ENCODE measurements around the gene SOD3. TPM values are rescaled to one million over a fixed set of nuclear protein-coding genes. Genes with fewer than 3 reads are reported as not detected.

Gene SOD3
- total and polyA plus RNA-seq, 2 of the 8 experiments (the other 6 are each of a cell fraction or from before 2014, with no cell fraction given) = 4.9 TPM

DNA sequence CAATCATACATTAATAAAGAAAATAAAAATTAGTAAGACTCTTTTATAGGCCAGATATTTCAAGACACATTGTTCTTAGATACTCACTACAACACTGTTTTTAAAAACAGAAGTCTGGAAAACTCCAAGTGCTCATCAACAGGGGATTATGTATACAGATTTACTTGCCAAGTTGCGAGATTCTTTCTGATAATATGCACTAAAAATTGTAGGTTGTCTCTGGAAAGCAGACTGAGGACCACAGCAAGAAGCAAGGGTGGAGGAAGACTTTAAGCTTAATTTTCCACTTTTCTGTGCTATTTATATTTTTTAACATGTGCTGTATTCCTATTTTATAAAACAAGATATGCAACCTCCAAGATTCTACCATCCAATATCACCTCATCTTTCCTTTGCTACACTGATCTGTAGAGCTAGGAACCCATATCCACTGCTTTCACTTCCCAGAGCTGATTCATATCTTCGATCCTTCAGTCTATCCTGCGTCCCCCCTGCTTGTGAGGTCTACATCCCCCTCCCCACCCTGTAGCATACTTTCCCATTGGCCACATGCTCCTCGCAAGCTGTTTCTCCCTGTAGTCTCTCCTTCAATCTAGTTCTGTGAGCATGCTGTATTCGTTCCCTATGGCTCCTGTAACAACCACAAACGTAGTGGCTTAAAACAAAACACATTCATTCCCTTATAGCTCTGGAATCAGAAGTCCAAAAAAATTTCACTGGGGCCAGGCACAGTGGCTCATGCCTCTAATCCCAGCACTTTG lies 15.7 kb downstream of the SOD3 start (continued):
- TF ChIP-seq MAFK (IDR thresholded peaks at IDR 0.05; ENCODE audit: low read depth, low read length) (no peak), KDM1A (IDR thresholded peaks at IDR 0.05; ENCODE audit: borderline replicate concordance, low read length) (no peak)
